T-helper 2 cell treated with Interferon-gamma antibody and Interleukin-4, amounts not matched to agents 5 μg/mL and 100 μg/mL, for 36 hours (primary cell): ENCODE data around the gene RBFOX2.

Experiments used
- DNase-seq: peaks from one replicate; pipeline ENCODE4 v3.0.0; 2021; ENCODE audit warnings: low spot score
- H3K27ac Mint-ChIP-seq: one replicate; pipeline ENCODE4 v1.8.0; 2021; ENCODE audit warnings: mild to moderate bottlenecking, mixed read lengths
- H3K27me3 Mint-ChIP-seq: one replicate; pipeline ENCODE4 v1.8.0; 2021; ENCODE audit warnings: low read depth, mixed read lengths
- H3K36me3 Mint-ChIP-seq: one replicate; pipeline ENCODE4 v1.8.0; 2021; ENCODE audit warnings: low read depth, mixed read lengths
- H3K4me1 Mint-ChIP-seq: one replicate; pipeline ENCODE4 v1.8.0; 2021; ENCODE audit warnings: low read depth, mixed read lengths
- H3K4me3 Mint-ChIP-seq: one replicate; pipeline ENCODE4 v1.8.0; 2022; ENCODE audit warnings: mild to moderate bottlenecking, moderate library complexity, mixed read lengths
- H3K9me3 Mint-ChIP-seq: one replicate; pipeline ENCODE4 v1.8.0; 2021; ENCODE audit warnings: mixed read lengths

RBFOX2 gene

GRCh38 chr22:35913925-35914324, 114.7 kb downstream of the RBFOX2 start:
- H3K27me3 Mint-ChIP-seq: no peaks in the 10 kb centered on the region
- no peaks in the 10 kb centered on the region for H3K9me3 Mint-ChIP-seq
- no peak for DNase-seq
- H3K36me3 Mint-ChIP-seq: no peaks in the 10 kb centered on the region
- H3K27ac Mint-ChIP-seq: no peak overlapping the region
- no peak overlapping the region for H3K4me3 Mint-ChIP-seq
- H3K4me1 Mint-ChIP-seq: peaks cover 15% of the 10 kb centered on the region

- Mint-ChIP-seq H3K27me3 (no peaks in the 10 kb centered on the region), H3K9me3 (no peaks in the 10 kb centered on the region), H3K36me3 (no peaks in the 10 kb centered on the region), H3K4me1 (peaks cover 15% of the 10 kb centered on the region), H3K27ac (no peak overlapping the region), H3K4me3 (no peak overlapping the region)
- no peak for DNase-seq
Observed at GRCh38 chr22:35912658-35913057, 116.0 kb downstream of the RBFOX2 start.

- Mint-ChIP-seq H3K4me1 (peaks cover 15% of the 10 kb centered on the region), H3K27me3 (no peaks in the 10 kb centered on the region), H3K36me3 (no peaks in the 10 kb centered on the region), H3K9me3 (no peaks in the 10 kb centered on the region), H3K27ac (no peak overlapping the region), H3K4me3 (no peak overlapping the region)
- DNase-seq: no peak
Observed at GRCh38 chr22:35911877-35912276, 116.7 kb downstream of the RBFOX2 start.

- Mint-ChIP-seq H3K4me1 (peaks cover 15% of the 10 kb centered on the region), H3K4me3 (no peak overlapping the region), H3K9me3 (no peaks in the 10 kb centered on the region), H3K36me3 (no peaks in the 10 kb centered on the region), H3K27me3 (peaks cover 2% of the 10 kb centered on the region), H3K27ac (no peak overlapping the region)
- DNase-seq: no peak
Observed at GRCh38 chr22:35910926-35911325, 117.7 kb downstream of the RBFOX2 start.

GRCh38 chr22:35910003-35910769, 118.4 kb downstream of the RBFOX2 start:
- Mint-ChIP-seq H3K4me3 (no peak overlapping the region), H3K4me1 (peaks cover 7% of the 10 kb centered on the region), H3K27me3 (peaks cover 2% of the 10 kb centered on the region), H3K27ac (no peak overlapping the region), H3K9me3 (no peaks in the 10 kb centered on the region), H3K36me3 (no peaks in the 10 kb centered on the region)
- no peak for DNase-seq

- peaks cover 24% of the 10 kb centered on the region for H3K27me3 Mint-ChIP-seq
- H3K36me3 Mint-ChIP-seq: no peaks in the 10 kb centered on the region
- no peak overlapping the region for H3K4me3 Mint-ChIP-seq
- H3K4me1 Mint-ChIP-seq: peaks cover 4% of the 10 kb centered on the region
- H3K27ac Mint-ChIP-seq: no peak overlapping the region
- H3K9me3 Mint-ChIP-seq: no peaks in the 10 kb centered on the region
- no peak for DNase-seq
Observed at GRCh38 chr22:35905894-35906293, 122.7 kb downstream of the RBFOX2 start.

- Mint-ChIP-seq H3K9me3 (no peaks in the 10 kb centered on the region), H3K4me3 (no peak overlapping the region), H3K36me3 (no peaks in the 10 kb centered on the region), H3K27ac (no peak overlapping the region), H3K27me3 (peaks cover 24% of the 10 kb centered on the region), H3K4me1 (peaks cover 12% of the 10 kb centered on the region)
- DNase-seq: no peak
Observed at GRCh38 chr22:35904752-35905151, 123.9 kb downstream of the RBFOX2 start.

- Mint-ChIP-seq H3K4me1 (peaks cover 12% of the 10 kb centered on the region), H3K27me3 (peaks cover 24% of the 10 kb centered on the region), H3K27ac (no peak overlapping the region), H3K36me3 (no peaks in the 10 kb centered on the region), H3K4me3 (no peak overlapping the region), H3K9me3 (no peaks in the 10 kb centered on the region)
- no peak for DNase-seq
Observed at GRCh38 chr22:35904336-35904692, 124.3 kb downstream of the RBFOX2 start.

GRCh38 chr22:35903571-35904335, 124.9 kb downstream of the RBFOX2 start:
- peaks cover 24% of the 10 kb centered on the region for H3K27me3 Mint-ChIP-seq
- no peak overlapping the region for H3K27ac Mint-ChIP-seq
- peaks cover 12% of the 10 kb centered on the region for H3K4me1 Mint-ChIP-seq
- no peaks in the 10 kb centered on the region for H3K36me3 Mint-ChIP-seq
- H3K4me3 Mint-ChIP-seq: no peak overlapping the region
- H3K9me3 Mint-ChIP-seq: no peaks in the 10 kb centered on the region
- no peak for DNase-seq

- H3K36me3 Mint-ChIP-seq: no peaks in the 10 kb centered on the region
- H3K9me3 Mint-ChIP-seq: no peaks in the 10 kb centered on the region
- DNase-seq: peak; percentile 34
- peaks cover 12% of the 10 kb centered on the region for H3K4me1 Mint-ChIP-seq
- H3K27me3 Mint-ChIP-seq: peaks cover 25% of the 10 kb centered on the region
- no peak overlapping the region for H3K27ac Mint-ChIP-seq
- peak overlapping the region; percentile 13 for H3K4me3 Mint-ChIP-seq
Observed at GRCh38 chr22:35900483-35901168, 128.0 kb downstream of the RBFOX2 start.

GRCh38 chr22:35899736-35900135, 128.9 kb downstream of the RBFOX2 start:
- no peak for DNase-seq
- no peaks in the 10 kb centered on the region for H3K36me3 Mint-ChIP-seq
- no peak overlapping the region for H3K27ac Mint-ChIP-seq
- H3K4me3 Mint-ChIP-seq: no peak overlapping the region
- peaks cover 12% of the 10 kb centered on the region for H3K4me1 Mint-ChIP-seq
- H3K27me3 Mint-ChIP-seq: peaks cover 31% of the 10 kb centered on the region
- no peaks in the 10 kb centered on the region for H3K9me3 Mint-ChIP-seq

- Mint-ChIP-seq H3K36me3 (no peaks in the 10 kb centered on the region), H3K27ac (no peak overlapping the region), H3K4me3 (no peak overlapping the region), H3K27me3 (peaks cover 24% of the 10 kb centered on the region), H3K4me1 (peaks cover 11% of the 10 kb centered on the region), H3K9me3 (no peaks in the 10 kb centered on the region)
- no peak for DNase-seq
Observed at GRCh38 chr22:35896111-35896705, 132.4 kb downstream of the RBFOX2 start.

GRCh38 chr22:35894937-35895708, 133.5 kb downstream of the RBFOX2 start:
- no peak for DNase-seq

More at GRCh38 chr22:35894937-35895708, 133.5 kb downstream of the RBFOX2 start:
- no peaks in the 10 kb centered on the region for H3K36me3 Mint-ChIP-seq
- H3K4me1 Mint-ChIP-seq: peaks cover under 1% of the 10 kb centered on the region
- H3K27ac Mint-ChIP-seq: no peak overlapping the region
- H3K9me3 Mint-ChIP-seq: no peaks in the 10 kb centered on the region
- H3K27me3 Mint-ChIP-seq: peaks cover 24% of the 10 kb centered on the region
- no peak overlapping the region for H3K4me3 Mint-ChIP-seq
